SU-DHL-6 (cell line): ENCODE data around the gene ZNF532.

ENCODE experiments used
- CTCF ChIP-seq: fragments of 200-600 bp; sonication (generic); IDR thresholded peaks from one replicate; pipeline ENCODE4 v1.5.1; 2017; ENCODE audit warnings: antibody characterized with exemption, mild to moderate bottlenecking, low read length, moderate library complexity; ENCODE audit not compliant: insufficient read depth, poor library complexity, severe bottlenecking
- EZH2phosphoT487 ChIP-seq: fragments of 200-600 bp; sonication (generic), shearing (Covaris generic); conservative IDR thresholded peaks from 2 replicates; pipeline ENCODE4 v1.6.1; 2018; ENCODE audit warnings: mild to moderate bottlenecking, antibody characterized with exemption, low read length, moderate library complexity, mixed read lengths

- TF ChIP-seq CTCF (no peak), EZH2phosphoT487 (no peak)
Measured at GRCh38 chr18:58978916-58979315, 114.2 kb downstream of the ZNF532 start.
